Stimulated activated CD8-positive, alpha-beta memory T cell treated with anti-CD3 and anti-CD28 coated beads, Interleukin-4, amount 100 ng/mL, for 24 hours (primary cell): ENCODE data around the gene TAAR9.
"Not testable (repeated sequence)": the region's sequence is repeated elsewhere in the genome, so short reads cannot be mapped to it uniquely, and the experiment has no call there.

Experiments
- DNase-seq: peaks from one replicate; pipeline ENCODE4 v3.0.0-alpha.2; 2020; ENCODE audit warnings: low read depth

Gene TAAR9

DNA sequence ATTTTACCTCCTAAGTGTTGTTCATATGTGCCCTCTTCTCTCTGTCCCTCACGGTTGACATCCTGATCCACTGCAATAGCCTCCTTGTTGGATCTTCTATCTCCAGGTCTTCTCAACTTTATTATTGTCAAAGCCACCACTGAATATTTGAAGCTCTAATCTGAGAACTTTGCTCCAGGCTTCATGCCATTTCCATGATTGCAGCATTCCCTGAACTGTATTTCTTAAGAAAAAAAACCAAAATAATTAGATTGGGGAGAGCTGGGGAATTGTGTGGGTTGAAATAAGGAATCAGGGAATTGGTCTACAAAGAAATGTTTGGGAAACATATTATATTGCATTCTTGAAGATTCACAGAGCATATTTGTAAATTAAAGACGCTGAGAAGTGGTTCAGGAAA is 22.7 kb upstream of the TAAR9 start:
- DNase-seq = no peak

DNA sequence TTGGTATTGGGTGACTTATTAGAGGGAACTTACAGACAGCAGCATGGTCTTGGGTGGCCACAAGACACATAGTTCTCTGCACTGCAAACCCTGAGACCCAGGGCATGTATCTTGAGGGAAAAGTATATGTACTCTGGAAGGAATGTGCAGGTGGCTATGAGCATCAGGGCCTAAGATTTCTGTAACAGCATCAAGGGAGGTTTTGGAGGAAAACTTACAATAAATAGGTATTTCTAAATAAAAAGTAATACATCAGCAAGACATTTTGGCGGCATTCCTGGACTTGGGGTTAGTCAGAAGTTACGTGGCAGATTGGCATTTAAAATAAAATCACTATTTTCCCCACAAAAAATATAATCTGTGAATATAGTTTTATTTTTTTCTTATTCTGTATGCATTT is 17.1 kb upstream of the TAAR9 start:
- no peak for DNase-seq

DNA sequence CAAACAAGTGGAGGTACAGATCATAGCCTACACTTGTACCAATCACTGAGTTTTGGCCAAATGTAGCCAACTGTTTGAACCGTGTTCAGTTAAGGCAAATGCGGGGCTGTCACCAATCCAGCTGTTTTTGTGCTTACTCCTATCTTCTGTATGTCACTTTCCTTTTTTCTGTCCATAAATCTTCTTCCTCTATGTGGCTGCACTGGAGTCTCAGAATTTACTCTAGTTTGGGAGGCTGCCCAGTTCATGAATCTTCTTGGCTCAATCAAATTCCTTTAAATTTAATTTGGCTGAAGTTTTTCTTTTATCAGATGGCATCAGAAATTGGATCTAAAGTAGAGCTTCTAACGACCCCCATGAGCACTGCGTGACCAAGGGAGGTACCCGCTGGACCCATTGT is 13.4 kb upstream of the TAAR9 start:
- no peak for DNase-seq

DNA sequence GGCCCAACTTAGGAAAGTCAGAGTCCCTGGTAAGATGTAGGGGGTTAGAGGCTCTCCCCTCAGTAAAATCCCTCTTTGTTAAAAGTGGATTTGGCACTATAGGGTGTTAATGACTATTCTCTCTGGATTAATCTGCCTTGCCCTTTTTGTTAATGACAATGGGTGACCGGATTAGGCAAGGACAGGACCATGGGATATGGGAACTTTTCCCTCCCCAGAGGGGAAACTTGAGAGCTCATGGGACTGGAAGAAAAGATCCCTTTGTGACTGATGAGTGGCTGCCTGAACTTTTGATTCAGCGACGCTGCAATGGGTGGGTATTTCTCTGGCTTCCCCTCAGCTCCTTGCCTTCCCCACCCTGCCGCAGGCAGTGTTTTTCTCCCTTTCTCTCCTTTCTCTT is 12.2 kb upstream of the TAAR9 start:
- DNase-seq = no peak

DNA sequence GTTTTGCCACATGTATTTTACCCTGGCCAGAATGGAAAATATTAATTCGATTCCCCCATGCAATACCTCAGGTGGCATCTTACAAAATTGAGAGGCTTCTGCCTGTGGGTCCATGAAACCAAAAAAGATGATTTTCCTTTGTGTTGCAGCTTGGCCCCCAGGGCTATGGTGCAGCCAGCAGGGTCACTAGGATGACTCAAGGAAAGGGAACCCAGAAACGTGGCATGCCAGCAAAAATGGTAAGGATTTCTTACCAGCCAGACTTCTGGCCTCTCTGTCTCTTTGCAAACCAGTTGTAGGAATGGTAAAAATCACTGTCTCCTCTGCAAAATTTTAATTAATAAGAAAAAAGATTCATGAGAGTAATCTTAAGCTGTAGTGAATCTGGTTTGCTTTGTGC is 11.6 kb upstream of the TAAR9 start:
- no peak for DNase-seq

DNA sequence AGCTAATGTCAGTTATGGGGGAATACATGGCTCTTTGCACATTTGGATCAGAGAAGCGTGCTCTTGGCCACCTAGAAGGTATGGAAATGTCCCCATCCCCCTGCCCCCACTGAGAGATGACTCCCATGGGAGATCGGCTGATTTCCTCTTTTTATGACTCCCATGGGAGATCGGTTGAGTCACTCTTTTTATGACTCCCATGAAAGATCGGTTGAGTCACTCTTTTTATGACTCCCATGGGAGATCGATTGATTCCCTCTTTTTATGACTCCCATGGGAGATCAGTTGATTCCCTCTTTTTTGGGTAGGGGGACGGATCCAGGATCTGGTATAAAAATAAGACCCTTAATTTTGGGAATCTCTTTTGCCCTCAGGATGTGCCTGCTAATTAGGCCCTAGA is 10.3 kb upstream of the TAAR9 start:
- no peak for DNase-seq

DNA sequence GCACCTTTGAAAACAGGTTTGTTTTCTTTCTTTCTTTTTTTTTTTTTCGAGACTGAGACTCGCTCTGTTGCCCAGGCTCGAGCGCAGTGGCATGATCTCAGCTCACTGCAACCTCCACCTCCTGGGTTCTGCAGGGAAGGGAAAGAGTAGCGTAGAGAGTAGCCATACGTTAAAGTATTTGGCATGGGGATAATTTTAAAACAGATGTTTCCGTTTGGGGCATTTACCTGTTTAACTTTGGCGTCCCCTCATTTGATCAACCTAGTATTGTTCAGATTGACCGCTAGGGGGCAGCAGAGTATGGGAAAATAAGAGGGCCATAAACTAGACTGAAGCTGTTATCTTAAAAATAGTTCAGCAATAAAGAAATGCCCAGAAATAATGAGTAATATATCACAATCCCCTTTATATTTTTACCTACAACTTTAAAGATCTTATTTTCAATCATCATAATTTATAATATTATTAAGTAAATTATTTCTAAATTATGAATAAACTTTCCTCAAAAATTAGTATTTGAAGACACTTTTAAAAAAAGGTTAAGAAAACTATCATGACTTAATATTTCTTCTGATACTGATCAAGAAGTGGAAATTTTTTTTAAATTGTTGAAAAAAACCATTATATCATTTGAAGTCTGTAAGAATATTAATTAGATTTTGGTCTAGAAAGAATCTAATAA is 7.6 kb upstream of the TAAR9 start:
- peak; percentile 48 for DNase-seq

DNA sequence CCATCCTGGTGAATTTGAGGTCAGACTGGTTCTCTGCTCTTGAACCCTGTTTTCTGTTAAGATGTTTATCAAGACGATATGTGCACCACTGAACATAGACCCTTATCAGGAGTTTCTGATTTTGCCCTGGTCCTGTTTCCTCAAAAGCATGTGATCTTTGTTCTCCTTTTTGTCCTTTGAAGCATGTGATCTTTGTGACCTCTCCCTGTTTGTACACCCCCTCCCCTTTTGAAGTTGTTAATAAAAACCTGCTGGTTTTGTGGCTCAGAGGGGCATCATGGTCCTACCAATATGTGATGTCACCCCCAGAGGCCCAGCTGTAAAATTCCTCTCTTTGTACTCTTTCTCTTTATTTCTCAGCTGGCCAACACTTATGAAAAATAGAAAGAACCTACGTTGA is 3.5 kb upstream of the TAAR9 start:
- DNase-seq = not testable (repeated sequence)

DNA sequence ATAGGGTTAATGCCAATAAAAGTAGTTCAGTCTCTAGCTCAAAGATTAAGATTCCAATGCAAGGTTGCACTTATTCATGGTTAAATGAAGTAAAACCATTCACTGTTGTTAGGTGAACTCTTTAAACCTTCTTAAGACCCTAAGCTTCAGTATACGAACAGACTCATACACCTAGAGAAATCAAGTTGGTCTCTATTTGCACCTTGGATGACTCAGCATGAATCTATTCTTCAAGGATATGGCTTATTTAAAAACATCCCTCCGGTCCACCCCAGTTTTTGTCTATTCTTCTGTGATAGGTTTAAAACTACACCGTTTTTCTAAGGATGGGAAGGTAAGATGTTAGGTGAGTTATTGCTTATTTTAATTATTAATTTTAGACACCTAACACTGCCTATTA is 932 bp upstream of the TAAR9 start:
- DNase-seq = no peak

DNA sequence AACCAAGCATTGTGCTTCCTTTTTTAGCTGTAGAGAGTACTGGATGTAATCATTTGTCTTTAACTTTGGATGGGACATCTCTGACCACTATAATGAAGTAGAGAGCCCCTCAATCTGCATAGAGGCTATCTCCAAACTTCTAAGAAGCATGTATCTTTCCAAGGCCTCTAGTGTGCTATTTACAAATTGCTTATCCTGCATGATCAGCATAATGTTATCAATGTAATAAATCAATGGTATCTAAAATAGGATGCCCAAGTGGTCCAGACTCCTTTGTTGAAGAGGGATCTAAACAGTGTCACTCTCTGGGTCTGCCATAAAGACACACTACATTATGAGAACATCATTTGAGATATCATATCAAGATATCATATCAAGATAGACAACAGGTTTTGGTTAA is 6.7 kb downstream of the TAAR9 start:
- DNase-seq = no peak

DNA sequence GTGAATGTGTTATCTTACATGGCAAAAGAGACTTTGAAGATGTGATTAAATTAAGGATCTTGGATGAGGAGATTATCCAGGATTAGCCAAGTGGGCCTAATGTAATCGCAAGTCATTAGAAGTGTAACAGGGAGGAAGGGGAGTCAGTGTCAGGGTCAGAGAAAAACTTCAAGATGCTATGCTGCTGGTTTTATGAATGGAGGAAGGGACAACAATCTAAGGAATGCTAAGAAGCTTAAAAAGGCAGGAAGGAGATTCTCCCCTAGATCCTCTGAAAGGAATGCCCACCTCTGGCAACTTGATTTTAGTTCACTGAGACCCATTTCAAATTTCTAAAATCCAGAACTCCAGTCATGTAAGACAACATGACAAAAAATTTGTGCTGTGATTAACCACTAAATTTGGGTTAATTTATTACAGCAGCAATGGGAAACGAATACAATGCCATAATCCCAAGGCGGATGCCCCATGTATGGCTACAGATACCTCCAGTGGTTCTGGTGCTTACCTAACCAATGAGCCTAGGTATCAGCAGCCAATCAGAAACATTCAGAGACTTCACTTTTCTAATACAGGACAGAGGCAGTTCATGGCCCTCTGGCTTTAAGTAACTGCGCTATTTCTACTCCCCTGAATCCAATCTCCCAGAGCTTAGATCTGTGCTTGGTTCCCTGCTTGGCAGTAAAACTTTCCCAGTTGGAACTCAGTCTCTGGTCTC is 10.8 kb downstream of the TAAR9 start:
- DNase-seq = no peak

DNA sequence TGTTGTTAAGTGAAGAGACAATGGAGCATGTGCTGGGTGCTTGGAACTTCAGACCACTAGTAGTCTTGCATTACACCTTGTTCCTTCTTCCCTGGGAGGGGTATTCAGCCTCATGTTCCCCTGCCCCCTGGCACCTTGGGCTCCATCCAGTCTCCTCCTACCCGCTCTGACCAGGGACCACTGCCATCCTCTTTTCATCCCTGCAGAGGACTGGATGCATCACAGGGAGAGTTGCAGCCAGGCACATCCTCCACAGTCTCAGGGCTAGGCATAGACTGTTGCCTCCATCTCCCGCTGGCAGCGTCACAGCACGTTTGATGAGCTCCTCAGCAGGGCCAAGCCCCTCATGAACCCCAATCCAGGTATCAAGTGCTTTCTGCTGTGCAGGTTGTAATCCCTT is 13.1 kb downstream of the TAAR9 start:
- no peak for DNase-seq

DNA sequence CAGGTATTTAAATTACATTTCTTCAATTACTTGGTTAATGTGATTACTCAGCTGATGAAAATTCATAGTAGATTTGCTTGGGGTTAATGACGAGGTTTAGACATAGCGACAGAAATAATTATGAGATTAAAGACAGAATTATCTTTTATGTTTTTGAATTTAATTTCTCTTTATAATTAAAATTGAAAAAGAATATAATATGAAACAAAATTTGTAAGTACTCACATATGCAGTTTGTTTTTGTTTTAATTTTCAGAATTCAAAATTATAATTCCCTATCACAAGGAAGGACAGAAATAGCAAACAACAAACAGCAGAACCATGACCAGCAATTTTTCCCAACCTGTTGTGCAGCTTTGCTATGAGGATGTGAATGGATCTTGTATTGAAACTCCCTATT is 14.3 kb downstream of the TAAR9 start, which contains the start of gene TAAR8:
Gene TAAR8 (plus strand): TSS at position 301 of the 400 bp plus-strand sequence. CDS start 21 bp downstream, at position 322.
- DNase-seq = no peak

DNA sequence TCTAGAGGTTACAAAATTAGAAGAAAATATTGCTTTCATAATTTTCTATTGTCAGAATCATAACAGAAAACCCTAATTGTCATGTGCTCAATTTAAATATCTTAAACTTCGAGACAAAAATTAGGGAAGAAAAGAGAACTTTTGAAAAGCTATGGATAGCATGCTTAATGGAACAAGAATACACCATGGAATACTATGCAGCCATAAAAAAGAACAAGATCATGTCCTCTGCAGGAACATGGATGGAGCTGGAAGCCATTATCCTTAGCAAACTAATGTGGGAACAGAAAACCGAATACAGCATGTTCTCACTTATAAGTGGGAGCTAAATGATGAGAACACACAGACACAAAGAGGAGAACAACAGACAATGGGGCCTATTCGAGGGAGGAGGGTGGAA is 22.0 kb downstream of the TAAR9 start:
- not testable (repeated sequence) for DNase-seq

DNA sequence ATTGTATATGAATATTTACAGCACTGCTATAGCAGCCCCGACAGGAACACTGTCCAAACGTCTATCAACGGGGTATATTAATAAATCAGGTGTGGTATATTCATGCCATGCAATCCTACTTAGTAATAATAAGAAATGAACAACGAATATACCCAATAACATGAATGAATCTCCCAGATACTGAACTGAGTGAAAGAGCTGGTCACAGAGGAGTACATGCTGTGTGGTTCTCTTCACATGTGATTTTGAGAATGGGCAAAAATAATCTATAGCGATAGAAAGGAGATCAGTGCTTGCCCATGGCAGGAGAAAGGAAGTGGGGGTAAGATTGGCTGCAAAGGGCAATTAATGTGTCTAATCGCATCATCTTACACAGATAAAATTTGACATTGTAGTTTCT is 28.3 kb downstream of the TAAR9 start:
- no peak for DNase-seq

DNA sequence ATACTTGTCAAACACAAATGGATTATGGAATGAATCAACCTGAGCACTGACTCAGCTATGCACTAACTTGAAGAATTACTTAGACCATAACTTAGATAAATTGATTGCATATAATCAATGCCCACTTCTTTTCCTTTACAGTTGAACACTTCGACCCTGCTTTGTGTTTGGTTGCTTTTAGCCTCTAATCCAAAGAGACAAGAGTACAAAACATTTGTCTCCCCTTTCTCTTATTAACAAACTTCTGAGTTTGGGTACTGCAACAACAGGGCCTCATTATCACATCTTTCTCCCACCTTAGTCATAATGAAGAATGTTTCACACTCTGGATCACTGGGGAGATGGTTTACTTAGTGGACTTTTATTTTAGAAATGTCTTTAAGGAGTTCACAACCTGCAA is 29.5 kb downstream of the TAAR9 start:
- DNase-seq = no peak

DNA sequence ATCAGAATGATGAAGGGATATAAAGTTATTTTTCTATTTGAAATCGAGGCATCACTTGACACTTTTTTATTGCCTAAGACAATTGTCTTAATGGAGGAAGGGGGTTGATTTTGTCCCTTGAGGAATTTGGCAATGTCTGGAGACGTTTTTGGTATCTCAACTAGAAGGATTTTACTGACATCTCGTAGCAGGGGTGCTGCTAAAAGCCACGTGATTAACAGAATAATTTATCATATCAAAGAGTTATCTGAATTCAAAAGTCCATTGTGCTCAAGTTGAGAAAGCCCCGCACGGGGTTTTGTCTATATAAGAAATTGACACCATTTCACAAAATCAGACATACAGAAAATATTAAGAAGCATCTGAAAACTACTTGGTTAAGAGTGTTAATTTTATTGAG is 30.5 kb downstream of the TAAR9 start:
- DNase-seq = no peak

DNA sequence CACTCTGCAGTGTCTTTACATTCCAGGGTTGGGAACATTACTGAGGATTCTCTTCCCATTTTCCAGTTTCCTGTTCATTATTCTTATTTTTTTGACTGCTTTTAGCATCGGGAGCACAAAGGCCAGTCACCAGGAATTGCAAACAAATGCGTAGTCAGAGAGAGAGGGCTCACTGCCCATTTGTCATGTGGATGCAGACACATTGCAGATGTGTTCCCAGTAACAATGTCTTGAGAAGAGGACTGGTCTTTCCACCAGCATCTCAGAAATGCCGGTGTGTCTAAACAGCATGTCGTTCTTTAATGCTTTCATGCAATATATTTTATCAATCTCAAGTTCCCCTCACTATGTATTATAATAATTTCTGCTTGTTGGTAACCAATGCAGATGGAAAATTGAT is 31.1 kb downstream of the TAAR9 start:
- DNase-seq = no peak

DNA sequence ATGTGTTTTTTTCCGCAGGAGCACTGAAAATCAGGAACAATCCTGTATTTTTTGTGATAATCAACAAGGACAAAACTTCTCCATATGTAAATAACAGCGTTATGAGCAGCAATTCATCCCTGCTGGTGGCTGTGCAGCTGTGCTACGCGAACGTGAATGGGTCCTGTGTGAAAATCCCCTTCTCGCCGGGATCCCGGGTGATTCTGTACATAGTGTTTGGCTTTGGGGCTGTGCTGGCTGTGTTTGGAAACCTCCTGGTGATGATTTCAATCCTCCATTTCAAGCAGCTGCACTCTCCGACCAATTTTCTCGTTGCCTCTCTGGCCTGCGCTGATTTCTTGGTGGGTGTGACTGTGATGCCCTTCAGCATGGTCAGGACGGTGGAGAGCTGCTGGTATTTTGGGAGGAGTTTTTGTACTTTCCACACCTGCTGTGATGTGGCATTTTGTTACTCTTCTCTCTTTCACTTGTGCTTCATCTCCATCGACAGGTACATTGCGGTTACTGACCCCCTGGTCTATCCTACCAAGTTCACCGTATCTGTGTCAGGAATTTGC is 32.2 kb downstream of the TAAR9 start, which contains the start of gene TAAR6:
Gene TAAR6 (plus strand): TSS at position 102 of the 557 bp plus-strand sequence. CDS start 0 bp downstream, at position 102.
- DNase-seq = no peak

DNA sequence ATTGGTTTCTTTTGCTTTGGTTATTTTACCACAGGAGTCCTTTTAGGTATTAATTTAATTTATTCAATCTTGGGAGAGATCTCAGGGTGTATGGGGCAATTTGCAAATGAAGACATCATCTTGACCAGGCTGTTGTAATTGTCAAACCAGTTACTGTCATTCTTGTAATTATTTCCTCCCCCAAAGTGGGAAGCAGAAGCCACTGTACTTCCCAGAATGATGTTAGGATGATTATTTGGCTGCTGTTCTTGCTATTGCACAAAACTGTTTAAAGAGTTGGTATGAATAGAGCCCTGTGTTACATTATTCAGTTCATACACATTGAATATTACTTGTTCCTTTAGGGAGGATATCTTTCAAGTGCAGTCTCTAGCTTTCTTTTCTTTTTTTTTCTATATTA is 33.7 kb downstream of the TAAR9 start:
- DNase-seq = no peak

DNA sequence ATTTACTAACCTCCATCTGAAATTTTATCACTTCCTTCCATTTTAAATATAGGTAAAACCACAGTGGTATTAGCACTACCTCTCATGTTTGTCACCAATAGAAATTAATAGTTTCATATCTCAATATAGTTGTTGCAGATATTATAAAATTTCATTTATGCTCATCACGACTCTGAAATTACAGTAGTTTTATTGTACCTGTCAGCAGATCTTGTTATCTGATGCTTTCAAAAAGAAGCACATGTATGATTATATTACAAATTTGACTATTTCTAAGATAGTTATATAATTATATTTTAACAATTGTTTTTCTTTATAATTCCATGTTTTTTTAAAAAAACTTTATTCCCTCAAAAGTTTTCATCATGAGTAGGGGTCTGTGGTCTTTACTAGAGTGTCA is 46.6 kb downstream of the TAAR9 start:
- DNase-seq = no peak

DNA sequence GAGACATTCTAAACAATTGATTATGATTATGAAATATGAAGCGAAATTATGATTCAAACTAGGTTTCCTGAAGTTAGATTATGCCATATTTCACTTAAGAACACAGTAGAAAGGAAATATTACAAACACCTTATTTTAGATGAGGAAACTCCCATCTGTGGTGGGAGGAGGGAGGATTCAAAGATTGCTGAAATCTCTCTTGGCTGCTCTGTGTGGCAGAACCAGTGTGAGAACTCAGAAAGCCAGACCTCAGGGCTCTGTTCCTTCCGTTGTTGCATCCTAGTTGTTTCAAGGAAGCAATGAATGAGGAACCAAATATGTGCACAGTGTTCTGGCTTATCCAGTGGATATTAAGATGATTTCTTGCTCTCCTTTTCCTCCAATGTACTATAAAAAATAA is 49.3 kb downstream of the TAAR9 start:
- no peak for DNase-seq
